Measurements from ENCODE around the gene CHST8. TPM values are rescaled to one million over a fixed set of nuclear protein-coding genes. Genes with fewer than 3 reads are reported as not detected.
A peak's percentile ranks its signal among the peaks of the same experiment; 100 is the strongest.

Gene CHST8
- polyA plus RNA-seq, 12 donors = 0.08 to 1.7 (median 0.30) TPM; not detected in 3

DNA sequence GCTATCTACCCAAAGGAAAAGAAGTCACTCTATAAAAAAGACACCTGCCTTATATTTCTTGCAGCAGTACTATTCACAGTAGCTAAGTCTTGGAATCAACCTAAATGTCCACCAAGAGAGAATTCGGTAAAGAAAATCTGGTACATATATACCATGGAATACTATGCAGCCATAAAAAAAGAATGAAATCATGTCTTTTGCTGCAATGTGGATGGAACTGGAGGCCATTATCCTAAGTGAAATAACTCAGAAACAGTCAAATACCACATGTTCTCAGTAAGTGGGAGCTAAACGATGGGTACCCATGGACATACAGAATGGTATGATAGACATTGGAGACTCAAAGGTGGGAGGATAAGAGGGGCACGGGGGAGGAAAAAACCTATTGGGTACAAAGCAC is 92.4 kb downstream of the CHST8 start:
- no peak for DNase-seq

DNA sequence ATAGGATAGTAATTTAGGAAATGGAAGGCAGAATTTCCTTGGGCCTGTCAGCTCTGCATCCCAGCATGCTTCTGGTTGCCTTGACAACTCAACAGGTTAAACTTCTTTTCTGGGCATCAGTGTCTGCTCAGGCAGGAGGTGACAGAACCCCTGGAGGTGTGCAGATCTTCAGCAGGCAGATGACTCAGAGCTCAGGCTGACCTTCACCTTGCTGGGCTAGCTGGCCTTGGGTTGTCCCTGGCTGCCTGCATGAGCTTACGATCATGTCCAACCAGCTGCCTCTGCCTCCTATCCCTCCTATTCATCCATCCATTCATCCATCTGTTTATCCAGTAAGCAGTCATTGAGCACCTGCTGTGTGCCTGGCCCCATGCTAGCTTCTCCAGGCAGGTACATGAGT is 93.7 kb downstream of the CHST8 start:
- DNase-seq = no peak

DNA sequence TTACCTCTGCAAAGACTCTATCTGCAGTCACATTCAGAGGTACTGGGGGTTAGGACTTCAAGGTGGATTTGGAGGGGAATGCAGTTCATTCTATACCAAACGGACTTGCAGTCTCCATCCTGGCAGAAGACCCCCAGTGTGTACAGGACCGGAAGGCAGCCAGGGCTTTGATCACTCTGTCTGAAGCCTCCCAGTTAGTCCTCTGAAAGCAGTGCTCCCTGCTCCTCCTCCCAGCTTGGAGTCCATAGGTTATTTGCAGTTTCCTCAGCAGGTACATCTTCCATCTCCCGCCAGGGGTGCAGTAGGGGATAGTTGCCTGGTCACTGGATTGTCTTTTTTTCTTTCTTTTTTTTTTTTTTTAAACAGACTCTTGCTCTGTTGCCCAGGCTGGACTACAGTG is 96.1 kb downstream of the CHST8 start:
- no peak for DNase-seq

DNA sequence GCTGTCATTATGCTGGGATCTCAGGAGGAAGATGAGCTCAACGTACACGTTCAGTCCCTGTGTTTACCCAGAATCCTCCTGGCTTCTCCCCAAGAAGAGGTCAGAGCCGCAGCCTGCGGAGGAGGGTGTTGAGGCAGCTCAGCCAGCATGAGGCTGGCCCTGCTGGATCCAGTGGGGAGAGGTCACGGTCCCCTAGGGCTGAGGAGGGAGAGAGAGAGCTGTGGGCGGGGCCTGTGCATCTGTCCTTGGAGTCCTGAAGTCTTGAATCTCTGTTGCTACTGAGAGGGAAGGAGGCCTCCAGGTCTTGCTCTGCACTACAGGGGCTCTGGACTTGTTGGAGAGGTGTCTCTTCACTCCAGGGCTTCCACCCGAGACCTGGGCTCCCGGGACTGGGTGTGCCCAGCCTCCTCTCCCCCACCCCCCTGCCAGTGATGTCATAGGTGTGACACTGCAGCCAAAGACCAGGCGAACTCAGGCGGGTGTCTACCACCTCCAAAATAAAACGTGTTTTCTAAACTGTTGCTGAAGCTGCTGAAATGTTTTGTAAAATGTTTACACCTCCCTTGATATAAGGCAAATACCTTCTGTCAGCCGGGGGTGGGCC is 97.0 kb downstream of the CHST8 start:
- no peak for DNase-seq

DNA sequence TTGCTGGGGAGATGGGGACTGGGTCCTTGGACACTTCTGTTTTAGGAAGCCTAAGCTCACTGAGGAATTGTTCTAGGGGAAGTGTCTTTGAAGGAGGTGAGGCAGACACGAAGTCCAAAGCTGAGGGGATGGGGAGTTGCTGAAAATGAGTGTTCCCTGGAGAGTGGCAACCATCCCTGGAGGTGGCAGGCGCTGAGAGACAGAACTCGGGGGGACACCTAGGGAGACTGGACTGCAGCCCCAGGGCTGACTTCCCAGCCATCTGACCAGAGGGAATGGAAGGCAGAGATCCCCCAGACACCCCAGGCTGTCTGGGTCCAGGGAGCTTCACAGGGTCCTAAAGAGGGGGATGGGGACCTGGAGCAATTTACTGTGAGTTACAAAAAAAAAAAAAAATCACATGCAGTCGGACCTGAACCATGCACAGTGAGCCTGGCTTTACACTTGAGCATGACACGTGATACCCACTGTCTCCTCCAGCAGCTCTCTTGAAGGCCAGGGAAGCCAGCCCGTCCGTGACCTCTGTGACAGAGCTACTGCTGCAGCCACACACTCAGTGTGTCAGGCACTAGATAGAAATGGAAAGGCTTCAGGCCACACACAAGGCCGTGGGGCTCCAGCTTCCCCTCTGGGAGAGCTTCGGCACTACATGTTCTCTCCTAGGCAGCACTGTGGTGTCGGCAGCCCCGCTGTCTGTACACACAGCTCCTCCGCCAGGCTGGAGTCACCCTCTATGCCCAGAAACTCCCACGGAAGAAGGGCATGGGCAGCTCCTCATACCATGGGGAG is 97.8 kb downstream of the CHST8 start:
- DNase-seq = no peak

DNA sequence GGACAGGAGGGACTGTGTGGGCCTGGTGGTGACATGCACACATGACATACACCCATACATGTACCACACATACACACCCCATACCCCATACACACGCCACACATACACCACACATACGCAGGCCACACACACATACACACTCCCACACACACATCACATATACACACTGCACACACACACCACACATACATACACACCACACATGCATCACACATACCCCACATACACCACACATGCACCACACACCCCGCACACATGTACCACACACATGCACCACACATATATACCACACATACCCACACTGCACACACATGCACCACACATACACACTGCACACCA is 98.4 kb downstream of the CHST8 start:
- no peak for DNase-seq

DNA sequence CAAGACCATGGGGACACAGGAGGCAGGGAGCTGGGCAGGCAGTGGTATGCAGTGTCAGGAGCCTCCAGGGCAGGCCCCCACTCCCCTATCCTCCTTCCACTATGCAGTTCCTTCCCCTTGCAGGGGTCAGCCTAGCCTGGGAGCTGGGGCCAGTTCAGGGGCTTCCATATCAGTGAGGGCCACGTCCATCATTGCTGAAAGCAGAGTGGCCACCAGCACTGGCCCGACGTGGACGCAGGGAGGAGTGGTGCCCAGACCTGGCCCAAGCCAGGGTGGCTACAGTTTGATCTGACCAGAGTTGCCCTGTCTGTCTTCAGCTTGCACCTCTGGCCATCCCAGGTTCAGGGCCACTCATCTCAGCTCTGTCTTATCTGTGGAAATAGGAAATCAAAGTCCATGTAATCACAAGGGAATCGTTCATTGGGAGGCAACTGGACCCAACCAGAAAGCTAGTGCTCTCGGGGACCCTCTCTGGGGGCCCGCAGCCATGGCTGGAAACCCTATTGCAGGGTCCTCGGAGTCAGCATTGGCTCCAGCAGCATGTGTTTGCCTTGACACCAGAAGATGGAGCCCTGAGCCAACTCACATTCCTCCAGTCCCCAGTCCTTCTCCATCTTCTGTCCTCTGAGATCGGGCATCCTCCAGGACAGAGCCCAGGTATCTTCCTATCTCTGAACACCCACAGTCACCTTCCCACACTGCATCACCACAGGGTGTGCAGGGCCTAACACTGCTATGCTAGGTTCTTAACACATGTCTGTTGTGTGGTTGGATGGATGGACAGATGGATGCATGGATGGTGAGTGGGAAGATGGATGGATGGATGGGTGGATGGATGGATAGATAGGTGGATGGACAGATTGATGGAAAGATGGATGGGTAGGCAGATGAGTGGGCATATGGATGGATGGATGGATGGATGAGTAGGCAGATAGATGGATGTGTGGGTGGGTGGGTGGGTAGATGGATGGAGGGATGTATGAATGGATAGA is 99.2 kb downstream of the CHST8 start:
- DNase-seq = no peak

DNA sequence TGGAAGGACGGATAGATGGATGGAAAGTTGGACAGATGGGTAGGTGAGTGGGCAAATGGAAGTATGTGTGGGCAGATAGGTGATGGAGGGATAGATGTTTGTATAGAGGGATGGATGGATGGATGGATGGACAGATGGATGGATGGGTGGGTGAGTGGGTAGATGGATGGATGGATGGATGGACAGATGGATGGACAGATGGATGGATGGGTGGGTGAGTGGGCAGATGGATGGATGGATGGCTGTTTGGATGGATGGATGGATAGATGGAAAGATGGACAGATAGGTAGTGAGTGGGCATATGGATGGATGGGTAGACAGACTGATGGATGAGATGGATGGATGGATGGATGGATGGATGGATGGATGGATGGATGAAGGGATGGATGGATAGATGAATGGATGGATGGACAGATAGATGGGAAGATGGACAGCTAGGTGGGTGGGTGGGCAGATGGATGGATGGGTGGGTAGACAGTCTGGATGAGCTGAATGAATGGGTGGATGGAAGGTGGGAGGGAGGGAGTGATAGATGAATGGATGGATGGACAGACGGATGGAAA is 100.1 kb downstream of the CHST8 start:
- DNase-seq = no peak

DNA sequence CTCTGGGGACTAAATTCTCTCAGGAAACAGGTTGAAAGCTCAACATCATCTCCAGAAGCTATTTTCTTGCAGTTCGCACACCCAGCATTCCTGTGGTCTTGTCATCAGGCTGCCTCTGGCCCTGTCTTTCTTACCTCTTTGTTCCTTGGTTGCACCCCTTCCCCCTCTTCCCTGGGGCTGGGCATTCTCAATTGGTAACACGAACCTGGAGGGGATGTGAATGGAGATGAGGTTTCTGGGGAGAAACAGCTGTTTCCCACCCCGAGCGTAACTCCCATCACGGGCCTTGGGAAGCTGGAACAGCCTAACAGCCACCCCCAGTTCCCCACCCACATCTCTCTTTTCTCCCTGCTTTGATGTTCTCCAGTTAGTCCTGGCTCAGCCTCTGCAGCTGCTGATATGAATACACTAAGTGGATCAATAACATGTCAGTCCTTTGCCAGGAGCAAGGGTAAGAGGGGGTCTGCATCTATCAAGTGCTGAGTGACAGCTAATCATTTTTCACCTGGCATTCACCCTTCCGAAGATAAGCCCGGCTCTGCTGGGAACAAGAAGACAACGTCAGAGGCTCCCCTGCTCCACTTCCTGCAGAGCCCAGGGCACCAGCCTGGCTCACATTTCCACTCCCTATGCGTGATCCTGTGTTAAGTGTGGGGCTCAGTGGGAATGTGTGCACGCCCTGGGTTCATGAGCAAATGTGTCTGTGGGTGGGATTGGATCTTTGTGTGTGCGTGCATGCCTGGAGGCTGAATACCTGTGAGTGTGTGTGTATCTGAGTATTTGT is 100.9 kb downstream of the CHST8 start:
- DNase-seq = no peak

DNA sequence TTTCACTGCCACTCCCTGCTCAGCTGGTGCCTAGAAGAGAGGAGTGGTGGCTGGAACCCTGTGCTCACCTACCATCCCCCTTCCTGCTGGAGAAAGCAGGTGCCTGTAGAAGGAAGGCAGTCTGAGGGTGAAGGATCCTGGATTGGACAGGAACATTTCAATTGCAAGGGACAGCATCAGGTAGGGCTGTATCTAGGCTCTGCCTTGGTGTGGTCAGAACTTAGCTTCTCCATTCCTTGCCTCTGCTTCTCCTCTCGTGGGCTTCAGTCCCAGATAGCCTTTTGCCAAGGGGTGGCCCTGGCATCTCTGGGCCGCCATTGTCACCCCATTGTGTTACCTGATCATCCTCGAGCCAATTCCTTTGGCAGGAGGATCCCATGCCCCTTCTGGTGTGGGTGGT is 101.8 kb downstream of the CHST8 start:
- DNase-seq = no peak

DNA sequence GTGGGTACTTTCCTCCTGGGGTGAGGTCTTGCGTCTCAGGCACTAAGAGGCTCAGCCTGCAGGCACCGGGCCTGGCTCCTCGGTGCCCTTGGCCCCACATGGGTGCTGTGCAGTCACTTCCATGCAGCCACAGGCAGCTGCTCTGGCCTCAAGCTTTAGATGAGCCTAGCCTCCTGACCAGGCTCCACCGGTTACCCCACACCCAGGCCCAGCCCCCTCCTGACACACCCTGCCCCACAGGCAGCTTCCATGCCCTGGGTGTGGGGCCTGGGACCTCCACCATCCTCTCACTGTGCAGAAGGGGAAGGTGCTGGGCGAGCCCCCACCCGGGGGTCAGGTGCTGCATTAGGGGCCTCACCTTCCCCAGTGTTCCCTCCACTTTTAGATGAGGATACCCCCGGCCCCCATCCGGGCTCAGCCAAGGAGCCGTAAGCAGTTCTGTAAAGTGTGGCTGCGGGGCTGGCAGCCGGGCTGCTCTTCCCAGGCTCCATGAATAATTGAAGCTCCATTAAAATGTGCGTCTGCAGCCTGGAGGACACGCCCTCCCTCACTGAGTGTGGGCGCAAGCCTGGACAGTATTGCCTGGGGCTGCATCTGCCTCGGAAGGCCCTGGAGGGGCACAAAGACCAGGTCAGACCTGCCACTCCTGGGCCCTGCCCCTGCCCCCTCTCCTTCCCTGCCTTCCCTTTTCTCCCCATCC is 102.4 kb downstream of the CHST8 start:
- DNase-seq = no peak

DNA sequence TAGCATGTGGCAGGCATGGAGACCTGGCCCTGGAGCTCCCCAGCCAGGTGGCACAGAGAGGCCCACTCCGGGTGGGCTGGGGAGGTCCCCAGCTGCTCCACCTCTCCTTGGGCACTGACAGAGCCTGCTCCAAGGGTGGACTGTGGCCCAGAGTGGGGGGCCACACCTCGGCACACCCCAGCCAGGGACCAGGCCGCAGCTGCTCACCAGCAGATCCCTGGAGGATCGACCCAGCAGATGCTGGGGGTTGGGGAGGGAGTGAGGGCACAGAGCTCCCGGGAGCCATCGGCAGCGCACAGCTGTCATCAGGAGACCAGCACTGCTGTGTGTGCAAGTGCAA is 102.9 kb downstream of the CHST8 start:
- no peak for DNase-seq

DNA sequence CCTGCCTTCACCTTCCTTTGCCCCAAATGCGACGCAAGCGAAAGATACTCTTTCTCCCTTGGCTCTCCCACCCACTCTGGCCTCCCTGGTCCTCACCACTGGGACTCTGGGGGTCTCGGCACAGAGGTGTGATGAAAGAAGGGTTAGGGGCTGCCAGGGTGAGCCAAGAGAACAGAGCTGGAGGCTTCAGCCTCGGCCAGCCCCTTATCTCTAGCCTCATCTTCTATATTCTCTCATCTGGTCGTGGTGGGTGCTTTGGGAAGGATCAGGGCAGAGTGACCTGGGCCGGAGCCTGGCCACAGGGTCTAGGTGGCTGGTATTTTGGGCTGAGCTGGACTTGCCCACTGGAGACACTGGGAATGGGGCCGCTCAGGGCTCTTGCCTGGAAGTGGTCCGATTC is 103.8 kb downstream of the CHST8 start:
- DNase-seq = no peak

DNA sequence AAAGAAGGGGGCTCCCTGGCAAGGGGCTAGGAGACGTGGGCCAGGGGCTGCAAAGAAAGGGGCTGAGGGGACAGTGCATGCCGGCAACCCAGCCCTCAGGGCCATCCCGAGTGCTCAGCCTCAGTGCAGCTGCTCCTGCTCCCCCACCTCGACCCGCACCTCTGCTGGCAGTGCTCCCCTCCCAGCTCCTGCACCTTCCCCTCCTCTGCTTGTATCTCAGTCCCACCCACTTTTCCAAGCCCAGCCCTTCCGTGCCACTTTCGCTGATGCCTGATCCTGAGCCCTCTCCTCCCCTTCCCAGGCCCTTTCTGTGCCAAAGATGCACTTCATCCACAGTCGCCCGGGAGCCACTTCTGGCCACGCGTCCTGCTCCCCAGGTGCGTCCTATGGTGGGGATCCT is 105.0 kb downstream of the CHST8 start:
- no peak for DNase-seq

DNA sequence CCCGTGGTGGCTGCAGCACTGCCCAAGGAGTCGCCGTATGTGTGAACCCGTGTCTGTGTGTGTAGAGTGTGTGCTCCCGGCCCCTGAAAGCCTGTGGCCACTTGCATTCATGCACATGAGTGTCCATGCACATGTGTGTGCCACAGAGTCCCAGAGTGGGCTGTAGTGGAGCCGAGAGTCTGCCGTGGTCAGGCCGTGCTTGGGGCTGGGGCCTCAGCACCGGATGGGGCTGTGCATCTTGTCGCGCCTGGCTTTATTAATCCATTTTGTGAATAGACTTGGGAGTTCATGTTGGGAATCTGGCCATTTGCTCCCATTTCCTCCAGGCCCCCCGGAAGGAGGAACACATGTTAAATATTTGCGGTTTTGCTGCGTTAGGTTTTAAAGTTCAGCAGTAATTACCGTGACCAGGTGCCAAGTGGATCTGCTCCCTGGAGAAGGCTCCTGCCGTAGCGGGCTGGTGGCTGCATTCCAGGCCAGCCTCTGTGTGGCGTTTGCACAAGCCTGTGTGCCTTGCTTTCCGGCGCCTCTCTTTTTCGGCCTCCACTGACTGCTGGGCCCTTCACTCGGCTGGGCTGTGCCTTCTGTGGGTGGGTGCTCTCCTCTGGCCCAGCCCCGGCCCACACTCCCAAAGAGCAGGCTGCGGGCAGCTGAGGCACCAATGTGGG is 105.7 kb downstream of the CHST8 start:
- DNase-seq = no peak

DNA sequence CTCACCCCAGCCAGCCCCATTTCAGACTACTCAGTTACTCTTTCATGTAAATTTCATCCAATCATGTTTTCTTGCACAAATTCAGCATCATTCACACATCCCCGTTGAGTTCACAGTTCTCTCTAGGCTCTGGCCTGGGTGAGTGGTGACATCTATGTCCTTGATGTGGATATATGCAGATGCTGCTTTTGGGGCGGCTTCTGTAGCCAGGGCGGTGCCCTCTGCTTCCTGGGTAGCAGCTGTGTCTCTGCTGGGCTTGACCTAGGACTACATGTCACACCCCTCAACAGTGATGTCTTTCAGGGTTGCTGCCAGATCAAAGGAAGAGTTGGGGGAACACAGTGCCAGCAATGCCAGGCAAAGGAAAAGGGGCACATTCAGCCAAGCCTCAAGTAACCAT is 106.4 kb downstream of the CHST8 start:
- DNase-seq = no peak

DNA sequence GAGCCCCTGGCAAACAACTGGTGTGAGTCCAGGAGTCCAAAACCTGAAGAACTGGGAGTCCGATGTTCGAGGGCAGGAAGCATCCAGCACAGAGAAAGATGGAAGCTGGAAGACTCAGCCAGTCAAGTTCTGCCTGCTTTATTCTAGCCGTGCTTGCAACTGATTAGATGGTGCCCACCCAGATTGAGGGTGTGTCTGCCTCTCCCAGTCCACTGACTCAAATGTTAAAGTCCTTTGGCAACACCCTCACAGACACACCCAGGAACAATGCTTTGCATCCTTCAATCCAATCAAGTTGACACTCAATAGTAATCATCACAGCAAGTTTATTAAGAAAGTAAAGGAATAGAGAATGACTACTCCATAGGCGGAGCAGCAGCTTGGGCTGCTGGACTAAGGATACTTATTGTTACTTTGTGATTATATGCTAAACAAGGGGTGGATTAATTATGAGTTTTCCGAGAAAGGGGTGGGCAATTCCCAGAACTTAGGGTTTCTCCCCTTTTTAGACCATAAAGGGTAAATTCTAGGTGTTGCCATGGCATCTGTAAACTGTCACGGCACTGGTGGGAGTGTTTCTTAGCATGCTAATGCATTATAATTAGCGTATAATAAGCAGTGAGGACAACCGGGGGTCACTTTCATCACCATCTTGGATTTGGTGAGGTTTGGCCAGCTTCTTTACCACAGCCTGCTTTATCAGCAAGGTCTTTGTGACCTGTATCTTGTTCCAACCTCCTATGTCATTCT is 109.3 kb downstream of the CHST8 start:
- no peak for DNase-seq

DNA sequence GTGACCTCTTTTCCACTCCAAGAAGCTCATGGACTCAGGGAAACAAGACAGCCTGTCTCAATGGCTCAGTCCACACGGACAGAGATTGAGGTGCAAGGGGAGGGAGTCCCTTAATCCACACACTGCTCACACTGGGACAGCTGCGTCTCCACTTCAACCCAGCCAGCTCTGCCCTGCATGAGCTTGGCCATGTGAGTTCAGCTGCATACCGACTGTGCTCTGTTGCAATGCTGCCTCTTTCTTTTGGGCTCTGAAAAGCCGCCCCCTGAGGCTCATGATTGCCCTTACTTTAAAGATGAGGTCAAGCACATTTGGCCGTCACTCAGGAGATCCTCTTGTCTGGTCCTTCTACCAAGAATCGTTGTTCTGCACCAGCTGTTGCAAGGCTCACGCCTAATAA is 110.1 kb downstream of the CHST8 start:
- DNase-seq = no peak

DNA sequence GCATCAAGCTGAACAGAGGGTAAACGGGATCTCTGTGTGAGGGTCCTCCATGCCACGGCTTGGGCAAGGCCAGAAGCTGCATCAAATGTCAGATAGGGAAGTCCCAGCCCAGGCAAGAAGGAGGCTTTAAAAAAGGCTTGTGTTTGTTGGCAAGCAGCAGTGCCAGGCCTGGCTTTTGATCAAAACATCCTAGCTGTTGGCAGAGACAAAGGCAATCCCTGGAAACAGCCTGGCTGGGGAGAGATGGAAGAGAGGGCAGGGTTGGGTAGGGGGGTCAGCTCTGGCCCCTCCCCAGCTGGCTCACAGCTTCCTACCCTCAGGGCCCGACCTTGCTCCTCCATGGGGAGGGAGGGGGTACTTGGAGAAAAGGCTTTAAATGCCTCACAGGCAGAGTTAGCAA is 113.2 kb downstream of the CHST8 start:
- peak; percentile 15 for DNase-seq

DNA sequence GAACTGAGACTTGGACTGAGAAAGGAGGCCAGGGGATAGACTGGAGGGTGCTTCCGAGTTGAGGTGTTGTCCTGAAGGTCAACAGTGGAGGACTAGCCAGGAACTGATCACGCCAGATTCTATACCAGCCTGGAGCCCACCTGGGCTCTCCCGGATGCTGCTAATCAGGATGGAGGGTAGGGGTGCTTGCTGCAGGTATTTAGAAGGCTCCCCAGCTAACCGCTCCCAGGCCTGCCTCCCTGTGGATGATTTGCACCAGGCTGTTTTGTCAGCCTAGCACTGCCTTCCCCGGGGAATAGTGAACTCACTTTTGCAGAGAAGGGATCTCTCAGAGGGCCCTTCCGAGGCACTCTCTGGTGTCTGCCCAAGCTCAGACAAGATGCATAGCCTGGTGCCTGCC is 114.4 kb downstream of the CHST8 start:
- DNase-seq = no peak
